WTC11 (cell line): ENCODE data around the gene QSOX2. TPM values are rescaled to one million over a fixed set of nuclear protein-coding genes. Genes with fewer than 3 reads are reported as not detected.

Experiments used
- ATAC-seq: fragments of 200-7000 bp; cut with Tn5 transposase; 2 replicates; pipeline ENCODE4 v1.10.0; 2021; ENCODE audit warnings: mild to moderate bottlenecking, moderate library complexity
- CTCF ChIA-PET: fragments of 300-600 bp; sonication (Branson Sonifier 250); formaldehyde crosslinking; loops from one replicate; lab custom pipeline; 2021; ENCODE audit warnings: antibody characterized with exemption; lab: Charles Lee
- POLR2A ChIA-PET: fragments of 350-600 bp; sonication (Branson Sonifier 250); formaldehyde crosslinking; loops from one replicate; lab custom pipeline; 2021; ENCODE audit warnings: antibody characterized with exemption; lab: Charles Lee
- DNase-seq: peaks from one replicate; pipeline ENCODE4 v3.0.0; 2021; ENCODE audit warnings: low spot score
- H3K27ac Mint-ChIP-seq: 2 replicates; pipeline ENCODE4 v1.8.0; 2021; ENCODE audit warnings: mixed read lengths
- H3K27me3 Mint-ChIP-seq: 2 replicates; pipeline ENCODE4 v1.8.0; 2021; ENCODE audit warnings: low read depth, mild to moderate bottlenecking, moderate library complexity, mixed read lengths
- H3K36me3 Mint-ChIP-seq: 2 replicates; pipeline ENCODE4 v1.8.0; 2021; ENCODE audit warnings: mixed read lengths
- H3K4me1 Mint-ChIP-seq: 2 replicates; pipeline ENCODE4 v1.8.0; 2022; ENCODE audit warnings: mixed read lengths
- H3K4me3 Mint-ChIP-seq: 2 replicates; pipeline ENCODE4 v1.8.0; 2021; ENCODE audit warnings: mild to moderate bottlenecking, moderate library complexity, mixed read lengths
- H3K9me3 Mint-ChIP-seq: 2 replicates; pipeline ENCODE4 v1.8.0; 2021; ENCODE audit warnings: mixed read lengths
- ARID4B ChIP-seq: sonication (generic); formaldehyde crosslinking; IDR thresholded peaks from 2 replicates; pipeline ENCODE4 v1.8.0; 2023; ENCODE audit warnings: missing genetic modification reagents, mild to moderate bottlenecking, borderline replicate concordance
- ATF3 ChIP-seq: sonication (generic); formaldehyde crosslinking; conservative IDR thresholded peaks from 2 replicates; pipeline ENCODE4 v1.8.1; 2022; ENCODE audit warnings: mild to moderate bottlenecking, missing genetic modification reagents
- E2F4 ChIP-seq: sonication (generic); formaldehyde crosslinking; IDR thresholded peaks from 2 replicates; pipeline ENCODE4 v1.8.1; 2022; ENCODE audit warnings: low read depth, mild to moderate bottlenecking, moderate library complexity, missing genetic modification reagents, borderline replicate concordance
- EMX1 ChIP-seq: fragments of 250-450 bp; sonication (Bioruptor Pico); IDR thresholded peaks from 2 replicates; pipeline ENCODE4 v1.8.0; 2021; ENCODE audit warnings: mild to moderate bottlenecking
- FOXP1 ChIP-seq: sonication (generic); formaldehyde crosslinking; IDR thresholded peaks from 2 replicates; pipeline ENCODE4 v1.8.0; 2022; ENCODE audit warnings: missing genetic modification reagents, mild to moderate bottlenecking, moderate library complexity, borderline replicate concordance
- HMGXB4 ChIP-seq: sonication (generic); formaldehyde crosslinking; IDR thresholded peaks from 2 replicates; pipeline ENCODE4 v1.8.1; 2023; ENCODE audit warnings: mild to moderate bottlenecking, moderate library complexity, missing genetic modification reagents
- MYBL2 ChIP-seq: sonication (generic); formaldehyde crosslinking; IDR thresholded peaks from 2 replicates; pipeline ENCODE4 v1.8.1; 2023; ENCODE audit warnings: mild to moderate bottlenecking, moderate library complexity, missing genetic modification reagents
- PREB ChIP-seq: sonication (generic); formaldehyde crosslinking; IDR thresholded peaks from 2 replicates; pipeline ENCODE4 v1.8.1; 2022; ENCODE audit warnings: mild to moderate bottlenecking, missing genetic modification reagents, moderate library complexity, borderline replicate concordance
- ZBTB43 ChIP-seq: sonication (generic); formaldehyde crosslinking; IDR thresholded peaks from 2 replicates; pipeline ENCODE4 v1.8.1; 2023; ENCODE audit warnings: mild to moderate bottlenecking, missing genetic modification reagents
- ZNF121 ChIP-seq: sonication (generic); formaldehyde crosslinking; IDR thresholded peaks from 2 replicates; pipeline ENCODE4 v1.8.0; 2023; ENCODE audit warnings: missing genetic modification reagents
- ZNF232 ChIP-seq: sonication (generic); formaldehyde crosslinking; IDR thresholded peaks from 2 replicates; pipeline ENCODE4 v1.8.0; 2022; ENCODE audit warnings: mild to moderate bottlenecking, missing genetic modification reagents
- total RNA-seq: library from RNA; stranded (reverse); gene quantifications from 3 replicates; pipeline ENCODE4 v1.2.3, GENCODE V29; 2021

Gene QSOX2
- total RNA-seq, 1 experiment from 2014 or later = 33.2 TPM

GRCh38 chr9:136204145-136204805 is 41.3 kb downstream of the QSOX2 start:
- Mint-ChIP-seq H3K4me1 (no peaks in the 10 kb centered on the region), H3K4me3 (no peak overlapping the region), H3K36me3 (peaks cover 6% of the 10 kb centered on the region; the same call in 1 of the 2 replicates), H3K27me3 (peaks cover 70% of the 10 kb centered on the region), H3K9me3 (no peaks in the 10 kb centered on the region), H3K27ac (no peak overlapping the region)
- DNase-seq = no peak
- ChIA-PET POLR2A (no interaction called here), CTCF (interaction anchor here (1.4 to 4.4 kb wide), 3 partner anchors 33 to 66 kb away, joined by 5 to 24 read pairs (median 11); no protein-coding TSS in a partner anchor)
- ATAC-seq = no peak
- TF ChIP-seq ATF3 (CRISPR knock-in tag) = 0 out of 2 replicates have a peak, but pooled peaks have one; percentile 14
- no peak for TF ChIP-seq ZNF232
- no peak for TF ChIP-seq ZNF121 (CRISPR knock-in tag)
- TF ChIP-seq E2F4 (CRISPR knock-in tag) = peak; percentile 50; the same call in 1 of the 2 replicates
- TF ChIP-seq, all 79 proteins: peak for 2

GRCh38 chr9:136203408-136204144 is 42.0 kb downstream of the QSOX2 start:
- H3K36me3 Mint-ChIP-seq = peaks cover 3% of the 10 kb centered on the region; the same call in 1 of the 2 replicates
- H3K27me3 Mint-ChIP-seq = peaks cover 75% of the 10 kb centered on the region
- ATAC-seq (no peak), DNase-seq (no peak)
- H3K9me3 Mint-ChIP-seq = no peaks in the 10 kb centered on the region
- ChIA-PET POLR2A (interaction anchor here (1.0 to 1.5 kb wide), 2 partner anchors 64 to 281 kb away, joined by 5 to 6 read pairs; no protein-coding TSS in a partner anchor), CTCF (interaction anchor here (1.3 to 4.4 kb wide), 5 partner anchors 11 to 70 kb away, joined by 3 to 24 read pairs (median 6); no protein-coding TSS in a partner anchor)
- TF ChIP-seq ATF3 (CRISPR knock-in tag) = no peak
- TF ChIP-seq MYBL2 (CRISPR knock-in tag) = no peak
- no peak for TF ChIP-seq E2F4 (CRISPR knock-in tag)
- no peak for TF ChIP-seq FOXP1 (CRISPR knock-in tag)
- no peak for TF ChIP-seq PREB (CRISPR knock-in tag)
- TF ChIP-seq ARID4B (CRISPR knock-in tag) = no peak
- no peak for TF ChIP-seq EMX1
- TF ChIP-seq HMGXB4 = no peak
- TF ChIP-seq ZBTB43 (CRISPR knock-in tag) = no peak
- peak overlapping the region; percentile 34 for H3K4me3 Mint-ChIP-seq
- no peak overlapping the region for H3K27ac Mint-ChIP-seq
- H3K4me1 Mint-ChIP-seq = no peaks in the 10 kb centered on the region
